H1 (cell line): ENCODE measurements around the gene GH2. TPM values are rescaled to one million over a fixed set of nuclear protein-coding genes. Genes with fewer than 3 reads are reported as not detected.

Experiments
- BCL11A ChIP-seq, 2 experiments: IDR thresholded peaks; one replicate each; pipeline ENCODE4 v1.6.1; 2011; ENCODE audit warnings: low read depth in 2 of 2, low read length in 2 of 2, mild to moderate bottlenecking in 2 of 2
- CBX5 ChIP-seq: fragments of 300-800, 300-1000 bp; sonication (generic); IDR thresholded peaks from 2 replicates; pipeline ENCODE4 v1.7.1; 2016; ENCODE audit warnings: antibody characterized with exemption, low read length, low read depth
- CTBP2 ChIP-seq: IDR thresholded peaks from 2 replicates; pipeline ENCODE4 v1.7.0; 2011; ENCODE audit warnings: borderline replicate concordance, mild to moderate bottlenecking, moderate library complexity, mixed read lengths, low read length; ENCODE audit not compliant: insufficient read depth, insufficient read length
- GABPA ChIP-seq: IDR thresholded peaks from 2 replicates; pipeline ENCODE4 v1.6.1; 2011; ENCODE audit warnings: mild to moderate bottlenecking, low read length, moderate library complexity, borderline replicate concordance; ENCODE audit not compliant: insufficient read depth
- NRF1 ChIP-seq: IDR thresholded peaks from 2 replicates; pipeline ENCODE4 v1.6.1; 2011; ENCODE audit warnings: mild to moderate bottlenecking, low read depth, low read length, improper control_type of control experiment
- POLR2A ChIP-seq, 2 experiments: IDR thresholded peaks; 1 replicate in 1 of 2; 2 replicates in 1 of 2; pipeline ENCODE4 v1.6.1; 2011; ENCODE audit warnings: low read depth in 2 of 2, low read length in 2 of 2, mild to moderate bottlenecking in 2 of 2; ENCODE audit errors: control extremely low read depth in 1 of 2
- TAF7 ChIP-seq: optimal IDR thresholded peaks from 2 replicates; pipeline ENCODE3; 2011; ENCODE audit warnings: low read depth, mild to moderate bottlenecking, inconsistent platforms, low read length, moderate library complexity, borderline replicate concordance
- polyA plus RNA-seq, 7 experiments: library from polyadenylated mRNA; depleted of rRNA in 3 of 7; stranded (reverse) in 5 of 7; unstranded in 2 of 7; fragments of >200 nt in 5 of 7; fragments of 200-250 nt in 2 of 7; gene quantifications; 1 replicate in 5 of 7; 2 replicates in 1 of 7; 4 replicates in 1 of 7; pipeline versions ENCODE4 v1.2.1 to v1.2.3, GENCODE V29; 2011 to 2013; ENCODE audit warnings: missing spikeins in 2 of 7, mixed read lengths in 2 of 7
- total RNA-seq: library from RNA; stranded (reverse); fragmentation: NEBNext Ultra II Directional; extraction: Animal tissue kit (Norgen Biotek cat#: 25700); gene quantifications from 2 replicates; pipeline ENCODE4 v1.2.1, GENCODE V29; 2021
- TF ChIP-seq, protein P1 (sequence below): fragments of 300-600 bp; sonication (generic); IDR thresholded peaks from 2 replicates; pipeline ENCODE4 v1.7.1; 2012; ENCODE audit warnings: low read length, moderate library complexity, mild to moderate bottlenecking, inconsistent platforms; ENCODE audit not compliant: insufficient replicate concordance
- TF ChIP-seq, protein P2 (sequence below): IDR thresholded peaks from 2 replicates; pipeline ENCODE4 v1.6.1; 2011; ENCODE audit warnings: low read depth, mild to moderate bottlenecking, low read length; ENCODE audit not compliant: insufficient read depth

Gene GH2
- total and polyA plus RNA-seq, 2 of the 8 experiments (the other 6 are each of a cell fraction or from before 2014, with no cell fraction given) = 0.60 to 1.5 TPM

DNA sequence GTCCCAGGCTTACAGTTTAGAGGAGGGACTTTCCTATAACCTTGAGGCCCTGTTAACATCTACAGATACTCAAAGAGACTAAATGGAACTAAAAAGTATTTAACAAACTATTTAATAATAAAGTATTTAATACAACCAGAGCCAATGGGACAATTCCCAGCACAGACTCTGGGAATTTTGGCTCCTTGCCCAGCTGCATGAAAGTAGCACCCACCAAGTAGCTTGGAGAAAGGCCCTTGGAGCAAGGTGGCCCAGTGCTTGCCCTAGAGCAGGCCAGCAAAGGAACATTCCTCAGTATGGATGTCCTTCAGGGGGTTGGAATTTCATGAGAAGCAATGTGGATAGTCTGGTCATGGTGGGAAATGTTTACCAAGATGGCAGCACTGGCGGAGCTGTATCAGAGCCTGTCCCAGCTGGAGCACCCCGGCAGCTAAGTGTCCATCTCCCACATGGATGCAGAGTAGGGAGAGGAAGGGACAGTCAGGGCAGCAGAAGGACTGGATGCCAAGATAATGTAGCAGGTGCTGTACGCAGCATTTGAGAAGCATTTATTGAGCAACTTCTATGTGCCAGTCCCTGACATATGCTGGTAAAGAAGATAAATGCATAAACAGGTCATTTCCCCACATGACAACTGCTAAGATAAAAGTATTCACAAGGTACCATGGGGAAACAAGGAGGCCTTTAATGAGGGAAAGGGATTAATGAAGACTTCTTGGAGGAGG, 34.1 kb downstream of the GH2 start (continued):
- TF ChIP-seq TAF7 (no peak), NRF1 (no peak), CBX5 (no peak), POLR2A (IDR thresholded peaks at IDR 0.05; ENCODE audit: control extremely low read depth in 1 of 2, low read depth in 2 of 2, low read length in 2 of 2) (no peak), CTBP2 (no peak), BCL11A (IDR thresholded peaks at IDR 0.05; ENCODE audit: low read depth in 2 of 2, low read length in 2 of 2) (no peak), GABPA (no peak)
- TF ChIP-seq, protein P1, sequence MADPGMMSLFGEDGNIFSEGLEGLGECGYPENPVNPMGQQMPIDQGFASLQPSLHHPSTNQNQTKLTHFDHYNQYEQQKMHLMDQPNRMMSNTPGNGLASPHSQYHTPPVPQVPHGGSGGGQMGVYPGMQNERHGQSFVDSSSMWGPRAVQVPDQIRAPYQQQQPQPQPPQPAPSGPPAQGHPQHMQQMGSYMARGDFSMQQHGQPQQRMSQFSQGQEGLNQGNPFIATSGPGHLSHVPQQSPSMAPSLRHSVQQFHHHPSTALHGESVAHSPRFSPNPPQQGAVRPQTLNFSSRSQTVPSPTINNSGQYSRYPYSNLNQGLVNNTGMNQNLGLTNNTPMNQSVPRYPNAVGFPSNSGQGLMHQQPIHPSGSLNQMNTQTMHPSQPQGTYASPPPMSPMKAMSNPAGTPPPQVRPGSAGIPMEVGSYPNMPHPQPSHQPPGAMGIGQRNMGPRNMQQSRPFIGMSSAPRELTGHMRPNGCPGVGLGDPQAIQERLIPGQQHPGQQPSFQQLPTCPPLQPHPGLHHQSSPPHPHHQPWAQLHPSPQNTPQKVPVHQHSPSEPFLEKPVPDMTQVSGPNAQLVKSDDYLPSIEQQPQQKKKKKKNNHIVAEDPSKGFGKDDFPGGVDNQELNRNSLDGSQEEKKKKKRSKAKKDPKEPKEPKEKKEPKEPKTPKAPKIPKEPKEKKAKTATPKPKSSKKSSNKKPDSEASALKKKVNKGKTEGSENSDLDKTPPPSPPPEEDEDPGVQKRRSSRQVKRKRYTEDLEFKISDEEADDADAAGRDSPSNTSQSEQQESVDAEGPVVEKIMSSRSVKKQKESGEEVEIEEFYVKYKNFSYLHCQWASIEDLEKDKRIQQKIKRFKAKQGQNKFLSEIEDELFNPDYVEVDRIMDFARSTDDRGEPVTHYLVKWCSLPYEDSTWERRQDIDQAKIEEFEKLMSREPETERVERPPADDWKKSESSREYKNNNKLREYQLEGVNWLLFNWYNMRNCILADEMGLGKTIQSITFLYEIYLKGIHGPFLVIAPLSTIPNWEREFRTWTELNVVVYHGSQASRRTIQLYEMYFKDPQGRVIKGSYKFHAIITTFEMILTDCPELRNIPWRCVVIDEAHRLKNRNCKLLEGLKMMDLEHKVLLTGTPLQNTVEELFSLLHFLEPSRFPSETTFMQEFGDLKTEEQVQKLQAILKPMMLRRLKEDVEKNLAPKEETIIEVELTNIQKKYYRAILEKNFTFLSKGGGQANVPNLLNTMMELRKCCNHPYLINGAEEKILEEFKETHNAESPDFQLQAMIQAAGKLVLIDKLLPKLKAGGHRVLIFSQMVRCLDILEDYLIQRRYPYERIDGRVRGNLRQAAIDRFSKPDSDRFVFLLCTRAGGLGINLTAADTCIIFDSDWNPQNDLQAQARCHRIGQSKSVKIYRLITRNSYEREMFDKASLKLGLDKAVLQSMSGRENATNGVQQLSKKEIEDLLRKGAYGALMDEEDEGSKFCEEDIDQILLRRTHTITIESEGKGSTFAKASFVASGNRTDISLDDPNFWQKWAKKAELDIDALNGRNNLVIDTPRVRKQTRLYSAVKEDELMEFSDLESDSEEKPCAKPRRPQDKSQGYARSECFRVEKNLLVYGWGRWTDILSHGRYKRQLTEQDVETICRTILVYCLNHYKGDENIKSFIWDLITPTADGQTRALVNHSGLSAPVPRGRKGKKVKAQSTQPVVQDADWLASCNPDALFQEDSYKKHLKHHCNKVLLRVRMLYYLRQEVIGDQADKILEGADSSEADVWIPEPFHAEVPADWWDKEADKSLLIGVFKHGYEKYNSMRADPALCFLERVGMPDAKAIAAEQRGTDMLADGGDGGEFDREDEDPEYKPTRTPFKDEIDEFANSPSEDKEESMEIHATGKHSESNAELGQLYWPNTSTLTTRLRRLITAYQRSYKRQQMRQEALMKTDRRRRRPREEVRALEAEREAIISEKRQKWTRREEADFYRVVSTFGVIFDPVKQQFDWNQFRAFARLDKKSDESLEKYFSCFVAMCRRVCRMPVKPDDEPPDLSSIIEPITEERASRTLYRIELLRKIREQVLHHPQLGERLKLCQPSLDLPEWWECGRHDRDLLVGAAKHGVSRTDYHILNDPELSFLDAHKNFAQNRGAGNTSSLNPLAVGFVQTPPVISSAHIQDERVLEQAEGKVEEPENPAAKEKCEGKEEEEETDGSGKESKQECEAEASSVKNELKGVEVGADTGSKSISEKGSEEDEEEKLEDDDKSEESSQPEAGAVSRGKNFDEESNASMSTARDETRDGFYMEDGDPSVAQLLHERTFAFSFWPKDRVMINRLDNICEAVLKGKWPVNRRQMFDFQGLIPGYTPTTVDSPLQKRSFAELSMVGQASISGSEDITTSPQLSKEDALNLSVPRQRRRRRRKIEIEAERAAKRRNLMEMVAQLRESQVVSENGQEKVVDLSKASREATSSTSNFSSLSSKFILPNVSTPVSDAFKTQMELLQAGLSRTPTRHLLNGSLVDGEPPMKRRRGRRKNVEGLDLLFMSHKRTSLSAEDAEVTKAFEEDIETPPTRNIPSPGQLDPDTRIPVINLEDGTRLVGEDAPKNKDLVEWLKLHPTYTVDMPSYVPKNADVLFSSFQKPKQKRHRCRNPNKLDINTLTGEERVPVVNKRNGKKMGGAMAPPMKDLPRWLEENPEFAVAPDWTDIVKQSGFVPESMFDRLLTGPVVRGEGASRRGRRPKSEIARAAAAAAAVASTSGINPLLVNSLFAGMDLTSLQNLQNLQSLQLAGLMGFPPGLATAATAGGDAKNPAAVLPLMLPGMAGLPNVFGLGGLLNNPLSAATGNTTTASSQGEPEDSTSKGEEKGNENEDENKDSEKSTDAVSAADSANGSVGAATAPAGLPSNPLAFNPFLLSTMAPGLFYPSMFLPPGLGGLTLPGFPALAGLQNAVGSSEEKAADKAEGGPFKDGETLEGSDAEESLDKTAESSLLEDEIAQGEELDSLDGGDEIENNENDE = no peak
- TF ChIP-seq, protein P2, sequence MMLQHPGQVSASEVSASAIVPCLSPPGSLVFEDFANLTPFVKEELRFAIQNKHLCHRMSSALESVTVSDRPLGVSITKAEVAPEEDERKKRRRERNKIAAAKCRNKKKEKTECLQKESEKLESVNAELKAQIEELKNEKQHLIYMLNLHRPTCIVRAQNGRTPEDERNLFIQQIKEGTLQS = no peak
